ENCODE data around the gene PTPRJ. TPM values are rescaled to one million over a fixed set of nuclear protein-coding genes. Genes with fewer than 3 reads are reported as not detected.
A peak's percentile ranks its signal among the peaks of the same experiment; 100 is the strongest.

Gene PTPRJ
- total RNA-seq, 2 experiments from 2014 or later = 56.5 to 62.9 TPM

GRCh38 chr11:48162885-48163268, 182.5 kb downstream of the PTPRJ start:
- H3K9me3 Mint-ChIP-seq (ENCODE audit: insufficient read depth) = no peaks in the 10 kb centered on the region
- H3K27me3 Mint-ChIP-seq (ENCODE audit: low read depth) = no peaks in the 10 kb centered on the region
- ATAC-seq (no peak), DNase-seq (no peak)
- H3K36me3 Mint-ChIP-seq (ENCODE audit: low read depth) = peaks cover 64% of the 10 kb centered on the region
- no peak overlapping the region for H3K4me3 Mint-ChIP-seq
- H3K4me1 Mint-ChIP-seq (ENCODE audit: low read depth) = no peaks in the 10 kb centered on the region
- ChIA-PET POLR2A (interaction anchor here (0.6 kb wide), 1 partner anchor 492 kb away, joined by 3 read pairs; no protein-coding TSS in a partner anchor), CTCF (interaction anchor here (2.3 kb wide), 1 partner anchor 9 kb away, joined by 14 read pairs; no protein-coding TSS in a partner anchor)
- peak overlapping the region; percentile 53 for H3K27ac Mint-ChIP-seq

GRCh38 chr11:48163360-48164100, 183.2 kb downstream of the PTPRJ start:
- Mint-ChIP-seq H3K36me3 (ENCODE audit: low read depth) (peaks cover 64% of the 10 kb centered on the region), H3K9me3 (ENCODE audit: insufficient read depth) (no peaks in the 10 kb centered on the region), H3K27me3 (ENCODE audit: low read depth) (no peaks in the 10 kb centered on the region), H3K27ac (no peak overlapping the region), H3K4me3 (no peak overlapping the region), H3K4me1 (ENCODE audit: low read depth) (no peaks in the 10 kb centered on the region)
- DNase-seq (no peak), ATAC-seq (no peak)
- ChIA-PET POLR2A (no interaction called here), CTCF (interaction anchor here (2.3 kb wide), 1 partner anchor 9 kb away, joined by 14 read pairs; no protein-coding TSS in a partner anchor)

GRCh38 chr11:48164836-48165235, 184.5 kb downstream of the PTPRJ start:
- ATAC-seq = no peak

GRCh38 chr11:48165426-48165825, 185.1 kb downstream of the PTPRJ start:
- ChIA-PET CTCF (no interaction called here), POLR2A (no interaction called here)
- peaks cover 58% of the 10 kb centered on the region for H3K36me3 Mint-ChIP-seq (ENCODE audit: low read depth)
- H3K27me3 Mint-ChIP-seq (ENCODE audit: low read depth) = no peaks in the 10 kb centered on the region
- H3K4me3 Mint-ChIP-seq = no peak overlapping the region
- no peak for ATAC-seq
- DNase-seq = no peak
- peaks cover 9% of the 10 kb centered on the region for H3K4me1 Mint-ChIP-seq (ENCODE audit: low read depth)
- no peak overlapping the region for H3K27ac Mint-ChIP-seq
- no peaks in the 10 kb centered on the region for H3K9me3 Mint-ChIP-seq (ENCODE audit: insufficient read depth)

More at GRCh38 chr11:48164836-48165235, 184.5 kb downstream of the PTPRJ start:
- Mint-ChIP-seq H3K4me1 (ENCODE audit: low read depth) (peaks cover 3% of the 10 kb centered on the region), H3K27me3 (ENCODE audit: low read depth) (no peaks in the 10 kb centered on the region), H3K27ac (no peak overlapping the region), H3K9me3 (ENCODE audit: insufficient read depth) (no peaks in the 10 kb centered on the region), H3K4me3 (no peak overlapping the region), H3K36me3 (ENCODE audit: low read depth) (peaks cover 62% of the 10 kb centered on the region)
- no peak for DNase-seq
- POLR2A ChIA-PET = no interaction called here
- CTCF ChIA-PET = no interaction called here

- Mint-ChIP-seq H3K4me3 (no peak overlapping the region), H3K4me1 (ENCODE audit: low read depth) (peaks cover 24% of the 10 kb centered on the region), H3K27ac (no peak overlapping the region), H3K27me3 (ENCODE audit: low read depth) (no peaks in the 10 kb centered on the region), H3K36me3 (ENCODE audit: low read depth) (peaks cover 51% of the 10 kb centered on the region), H3K9me3 (ENCODE audit: insufficient read depth) (no peaks in the 10 kb centered on the region)
- ATAC-seq = no peak
- ChIA-PET POLR2A (interaction anchor here (0.6 kb wide), 2 partner anchors 11 to 891 kb away, joined by 3 to 5 read pairs; no protein-coding TSS in a partner anchor), CTCF (no interaction called here)
- no peak for DNase-seq
Measured at GRCh38 chr11:48167380-48167779, 187.0 kb downstream of the PTPRJ start.

GRCh38 chr11:48168815-48169214, 188.5 kb downstream of the PTPRJ start:
- H3K27ac Mint-ChIP-seq = no peak overlapping the region
- peaks cover 38% of the 10 kb centered on the region for H3K36me3 Mint-ChIP-seq (ENCODE audit: low read depth)
- ChIA-PET POLR2A (no interaction called here), CTCF (no interaction called here)
- no peaks in the 10 kb centered on the region for H3K27me3 Mint-ChIP-seq (ENCODE audit: low read depth)
- no peak for DNase-seq
- no peak for ATAC-seq
- no peak overlapping the region for H3K4me3 Mint-ChIP-seq
- no peaks in the 10 kb centered on the region for H3K9me3 Mint-ChIP-seq (ENCODE audit: insufficient read depth)
- peaks cover 28% of the 10 kb centered on the region for H3K4me1 Mint-ChIP-seq (ENCODE audit: low read depth)

- Mint-ChIP-seq H3K27ac (no peak overlapping the region), H3K4me3 (no peak overlapping the region)
Measured at GRCh38 chr11:48169259-48169658, 188.9 kb downstream of the PTPRJ start.

GRCh38 chr11:48169717-48170116, 189.4 kb downstream of the PTPRJ start:
- H3K36me3 Mint-ChIP-seq (ENCODE audit: low read depth) = peaks cover 31% of the 10 kb centered on the region
- CTCF ChIA-PET = no interaction called here
- H3K27me3 Mint-ChIP-seq (ENCODE audit: low read depth) = no peaks in the 10 kb centered on the region
- DNase-seq = no peak
- POLR2A ChIA-PET = no interaction called here
- no peak overlapping the region for H3K4me3 Mint-ChIP-seq
- peaks cover 28% of the 10 kb centered on the region for H3K4me1 Mint-ChIP-seq (ENCODE audit: low read depth)
- ATAC-seq = no peak
- no peaks in the 10 kb centered on the region for H3K9me3 Mint-ChIP-seq (ENCODE audit: insufficient read depth)
- no peak overlapping the region for H3K27ac Mint-ChIP-seq

More at GRCh38 chr11:48169259-48169658, 188.9 kb downstream of the PTPRJ start:
- ChIA-PET CTCF (no interaction called here), POLR2A (no interaction called here)
- no peak for ATAC-seq
- Mint-ChIP-seq H3K9me3 (ENCODE audit: insufficient read depth) (no peaks in the 10 kb centered on the region), H3K27me3 (ENCODE audit: low read depth) (no peaks in the 10 kb centered on the region), H3K36me3 (ENCODE audit: low read depth) (peaks cover 33% of the 10 kb centered on the region), H3K4me1 (ENCODE audit: low read depth) (peaks cover 28% of the 10 kb centered on the region)
- no peak for DNase-seq

GRCh38 chr11:48170241-48171233, 190.2 kb downstream of the PTPRJ start:
- Mint-ChIP-seq H3K36me3 (ENCODE audit: low read depth) (peaks cover 23% of the 10 kb centered on the region), H3K4me3 (no peak overlapping the region), H3K27ac (no peak overlapping the region), H3K4me1 (ENCODE audit: low read depth) (peaks cover 28% of the 10 kb centered on the region), H3K9me3 (ENCODE audit: insufficient read depth) (no peaks in the 10 kb centered on the region), H3K27me3 (ENCODE audit: low read depth) (no peaks in the 10 kb centered on the region)
- ChIA-PET CTCF (no interaction called here), POLR2A (no interaction called here)
- ATAC-seq (no peak), DNase-seq (no peak)

GRCh38 chr11:48172818-48173609, 192.7 kb downstream of the PTPRJ start:
- Mint-ChIP-seq H3K4me3 (no peak overlapping the region), H3K4me1 (ENCODE audit: low read depth) (peaks cover 28% of the 10 kb centered on the region), H3K27ac (no peak overlapping the region), H3K27me3 (ENCODE audit: low read depth) (no peaks in the 10 kb centered on the region), H3K9me3 (ENCODE audit: insufficient read depth) (no peaks in the 10 kb centered on the region), H3K36me3 (ENCODE audit: low read depth) (peaks cover 7% of the 10 kb centered on the region)
- POLR2A ChIA-PET = no interaction called here
- CTCF ChIA-PET = interaction anchor here (0.7 to 2.1 kb wide), 8 partner anchors 10 to 135 kb away, joined by 3 to 14 read pairs (median 5); no protein-coding TSS in a partner anchor
- DNase-seq = peak; percentile 69
- peak; percentile 69 for ATAC-seq

GRCh38 chr11:48177661-48178060, 197.3 kb downstream of the PTPRJ start:
- Mint-ChIP-seq H3K9me3 (ENCODE audit: insufficient read depth) (no peaks in the 10 kb centered on the region), H3K4me1 (ENCODE audit: low read depth) (peaks cover 3% of the 10 kb centered on the region), H3K4me3 (no peak overlapping the region), H3K27me3 (ENCODE audit: low read depth) (no peaks in the 10 kb centered on the region), H3K27ac (no peak overlapping the region), H3K36me3 (ENCODE audit: low read depth) (no peaks in the 10 kb centered on the region)
- ATAC-seq (no peak), DNase-seq (no peak)
- POLR2A ChIA-PET = interaction anchor here (0.7 kb wide), 1 partner anchor 10 kb away, joined by 3 read pairs; no protein-coding TSS in a partner anchor
- CTCF ChIA-PET = interaction anchor here (1.2 kb wide), 1 partner anchor 243 kb away, joined by 3 read pairs; no protein-coding TSS in a partner anchor

All from activated CD8-positive, alpha-beta T cell treated with anti-CD3 and anti-CD28 coated beads, Interleukin-2, amount 10 ng/mL, durations not matched to agents 7 days and 5 days (primary cell).